Measurements from ENCODE around the gene ATG13. TPM values are rescaled to one million over a fixed set of nuclear protein-coding genes. Genes with fewer than 3 reads are reported as not detected.

The ATG13 gene
- total RNA-seq, 4 donors from 2014 or later = 42.0 to 151 (median 98.0) TPM

DNA sequence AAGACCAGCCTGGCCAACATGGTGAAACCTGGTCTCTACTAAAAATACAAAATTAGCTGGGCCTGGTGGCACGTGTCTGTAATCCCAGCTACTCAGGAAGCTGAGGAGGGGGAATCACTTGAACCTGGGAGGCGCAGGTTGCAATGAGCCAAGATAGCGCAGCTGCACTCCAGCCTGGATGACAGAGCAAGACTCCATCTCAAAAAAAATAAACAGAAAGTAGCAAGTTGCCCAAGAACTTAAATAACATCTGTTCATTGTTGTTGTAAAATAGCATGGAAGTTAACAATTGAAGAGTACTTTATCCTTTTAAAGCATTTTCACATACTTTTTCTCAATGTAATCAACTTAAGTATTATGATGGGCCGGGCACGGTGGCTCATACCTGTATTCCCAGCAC, 29.2 kb upstream of the ATG13 start:
- no peak overlapping the region for H3K4me3 ChIP-seq (ENCODE audit: low read depth, poor library complexity, severe bottlenecking)
- WGBS, 2 donors = 82 to 91% methylated on average over 5 of the region's 5 CpGs
- DNase-seq (ENCODE audit: low spot score in 2 of 2) = no peak
- TF ChIP-seq, protein P1, sequence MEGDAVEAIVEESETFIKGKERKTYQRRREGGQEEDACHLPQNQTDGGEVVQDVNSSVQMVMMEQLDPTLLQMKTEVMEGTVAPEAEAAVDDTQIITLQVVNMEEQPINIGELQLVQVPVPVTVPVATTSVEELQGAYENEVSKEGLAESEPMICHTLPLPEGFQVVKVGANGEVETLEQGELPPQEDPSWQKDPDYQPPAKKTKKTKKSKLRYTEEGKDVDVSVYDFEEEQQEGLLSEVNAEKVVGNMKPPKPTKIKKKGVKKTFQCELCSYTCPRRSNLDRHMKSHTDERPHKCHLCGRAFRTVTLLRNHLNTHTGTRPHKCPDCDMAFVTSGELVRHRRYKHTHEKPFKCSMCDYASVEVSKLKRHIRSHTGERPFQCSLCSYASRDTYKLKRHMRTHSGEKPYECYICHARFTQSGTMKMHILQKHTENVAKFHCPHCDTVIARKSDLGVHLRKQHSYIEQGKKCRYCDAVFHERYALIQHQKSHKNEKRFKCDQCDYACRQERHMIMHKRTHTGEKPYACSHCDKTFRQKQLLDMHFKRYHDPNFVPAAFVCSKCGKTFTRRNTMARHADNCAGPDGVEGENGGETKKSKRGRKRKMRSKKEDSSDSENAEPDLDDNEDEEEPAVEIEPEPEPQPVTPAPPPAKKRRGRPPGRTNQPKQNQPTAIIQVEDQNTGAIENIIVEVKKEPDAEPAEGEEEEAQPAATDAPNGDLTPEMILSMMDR (IDR thresholded peaks at IDR 0.05) = no peak
- TF ChIP-seq POLR2A (IDR thresholded peaks at IDR 0.05) = no peak
- intact Hi-C loops (cut with DNase I; ENCODE audit: low total_unique reads) = no loop called here

DNA sequence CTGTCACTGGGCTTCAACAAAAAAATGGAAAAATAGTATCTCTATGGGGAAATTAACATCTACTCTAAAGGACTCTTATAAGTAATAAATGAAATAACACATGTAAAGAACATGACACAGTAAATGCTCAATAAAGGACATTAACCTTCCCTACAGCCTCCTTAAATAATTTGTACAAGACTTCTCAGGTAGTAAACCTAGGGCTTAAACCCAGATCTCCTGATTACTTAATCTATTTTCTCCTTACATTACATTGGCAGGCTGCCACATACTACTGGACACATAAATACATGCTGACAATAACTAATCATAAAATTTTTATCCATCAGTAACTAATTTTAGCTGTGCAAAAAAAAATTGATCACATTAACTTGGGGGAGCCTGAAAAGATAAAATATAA, 28.4 kb upstream of the ATG13 start:
- no peak for DNase-seq (ENCODE audit: low spot score in 2 of 2)
- intact Hi-C loops (cut with DNase I; ENCODE audit: low total_unique reads) = no loop called here
- no peak overlapping the region for H3K4me3 ChIP-seq (ENCODE audit: low read depth, poor library complexity, severe bottlenecking)
- TF ChIP-seq, protein P1 (IDR thresholded peaks at IDR 0.05) = no peak
- no peak for TF ChIP-seq POLR2A (IDR thresholded peaks at IDR 0.05)

DNA sequence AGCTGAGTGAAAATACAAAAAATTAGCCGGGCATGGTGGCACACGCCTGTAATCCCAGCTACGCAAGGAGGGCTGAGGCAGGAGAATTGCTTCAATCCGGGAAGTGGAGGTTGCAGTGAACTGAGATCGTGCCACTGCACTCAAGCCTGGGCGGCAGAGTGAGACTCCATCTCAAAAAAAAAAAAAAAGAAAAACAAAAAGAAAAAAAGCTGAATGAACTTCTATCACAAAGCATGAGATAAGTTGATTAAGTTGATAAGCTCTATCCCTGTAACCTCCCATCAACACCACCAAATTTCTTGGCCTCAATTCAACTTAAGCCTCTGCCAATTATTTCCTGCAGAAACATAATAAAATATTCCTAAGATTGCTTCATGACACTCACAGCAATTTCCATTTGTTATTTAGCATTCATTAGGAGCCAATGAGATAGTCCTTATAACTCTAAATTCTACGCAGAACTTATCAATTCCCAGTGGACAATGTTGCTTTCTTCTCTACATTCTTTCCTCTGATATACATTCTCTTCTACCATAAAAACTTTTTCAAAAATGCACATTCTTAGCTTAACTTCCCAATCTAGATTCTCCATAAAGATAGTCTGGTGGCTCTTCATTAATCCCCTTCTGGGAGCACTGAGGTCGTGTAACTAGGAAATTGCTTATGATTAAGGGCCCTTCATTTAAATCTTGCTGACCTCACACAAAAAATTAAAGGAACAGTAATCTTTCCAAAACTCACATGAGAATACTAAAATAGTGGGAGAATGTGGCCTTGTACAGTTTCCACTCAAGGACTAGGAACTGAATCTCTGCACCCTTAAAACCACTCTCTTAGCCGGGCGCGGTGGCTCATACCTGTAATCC, 26.4 kb upstream of the ATG13 start:
- H3K4me3 ChIP-seq (ENCODE audit: low read depth, poor library complexity, severe bottlenecking) = no peak overlapping the region
- intact Hi-C loops (cut with DNase I; ENCODE audit: low total_unique reads) = no loop called here
- DNase-seq (ENCODE audit: low spot score in 2 of 2) = no peak
- 39 to 40% methylated on average over 11 of the region's 11 CpGs for WGBS, 2 donors
- TF ChIP-seq, protein P1 (IDR thresholded peaks at IDR 0.05) = no peak
- no peak for TF ChIP-seq POLR2A (IDR thresholded peaks at IDR 0.05)

DNA sequence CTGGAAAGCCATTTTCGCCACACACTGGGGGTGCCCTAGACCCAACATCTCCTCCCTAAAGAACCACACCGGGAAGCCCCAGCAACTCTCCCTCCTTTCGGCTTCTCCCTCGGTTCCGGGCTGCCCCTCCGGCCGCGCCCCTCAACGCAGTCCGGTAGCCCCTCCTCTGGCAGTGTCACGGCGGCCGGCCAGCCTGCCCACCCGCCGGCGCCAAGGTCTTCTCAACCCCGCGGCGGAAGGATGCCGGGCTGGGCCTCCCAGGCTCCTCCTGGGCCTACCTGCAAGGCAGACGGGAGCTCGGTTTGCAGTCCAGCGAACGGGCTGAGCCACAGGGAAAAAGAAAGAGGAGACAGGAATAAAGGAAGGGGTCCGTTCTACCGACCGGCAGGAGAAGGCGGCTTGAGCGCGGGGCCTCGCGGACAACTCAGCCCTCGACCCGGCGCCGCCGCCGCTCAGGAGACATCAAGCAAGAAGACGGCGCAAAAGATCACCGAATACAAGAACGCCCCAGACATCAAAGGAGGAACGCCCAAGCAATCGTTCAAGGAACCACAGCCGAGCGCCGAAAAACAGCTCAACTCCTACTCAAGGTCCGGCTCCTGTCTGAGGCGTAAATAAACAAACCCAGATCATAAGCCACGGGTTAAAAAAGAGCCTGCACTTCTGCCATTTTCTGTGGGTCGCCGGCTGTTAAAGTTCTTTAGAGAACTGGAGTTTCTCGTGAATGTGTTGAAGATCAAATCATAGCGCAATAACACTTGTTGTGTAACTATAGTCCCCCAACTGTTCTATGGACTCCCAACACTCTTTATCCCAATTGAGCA, 23.6 kb upstream of the ATG13 start, which contains the start of gene AMBRA1:
Gene AMBRA1 (minus strand): TSS at position 474 of the 824 bp plus-strand sequence. CDS start 45,643 bp downstream, outside the sequence.
- WGBS, 2 donors = 1 to 2% methylated on average over 52 to 54 of the region's 54 CpGs
- peak within 1 kb of the TSS; percentile 86 for H3K4me3 ChIP-seq (ENCODE audit: low read depth, poor library complexity, severe bottlenecking)
- DNase-seq (ENCODE audit: low spot score in 2 of 2) = peak; percentile 89 to 97
- intact Hi-C loops (cut with DNase I; ENCODE audit: low total_unique reads) = no loop called here
- TF ChIP-seq, protein P1 (IDR thresholded peaks at IDR 0.05) = no peak
- no peak for TF ChIP-seq POLR2A (IDR thresholded peaks at IDR 0.05)

DNA sequence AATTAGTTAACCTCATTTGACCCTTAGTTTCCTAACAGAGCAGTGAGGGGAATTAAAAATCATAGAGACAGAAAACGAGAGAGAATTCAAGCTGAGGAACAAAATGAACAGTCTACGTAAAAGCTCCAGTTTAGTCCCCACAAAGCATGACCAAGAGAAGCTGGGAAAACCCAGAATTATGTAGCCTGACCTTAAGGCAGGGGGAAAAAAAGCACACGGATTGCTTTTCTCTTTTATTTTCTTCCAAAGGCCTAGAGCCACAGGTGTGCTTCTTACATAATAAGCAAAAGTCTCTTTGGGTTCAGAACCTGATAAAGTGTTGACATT, 23.0 kb upstream of the ATG13 start:
- no peak overlapping the region for H3K4me3 ChIP-seq (ENCODE audit: low read depth, poor library complexity, severe bottlenecking)
- DNase-seq (ENCODE audit: low spot score in 2 of 2) = no peak
- 28 to 34% methylated on average over 3 of the region's 3 CpGs for WGBS, 2 donors
- TF ChIP-seq POLR2A (IDR thresholded peaks at IDR 0.05) = no peak
- TF ChIP-seq, protein P1 (IDR thresholded peaks at IDR 0.05) = no peak
- intact Hi-C loops (cut with DNase I; ENCODE audit: low total_unique reads) = no loop called here

Data from lower leg skin (tissue), 4 donors.